Keratinocyte (primary cell): Measurements from ENCODE around the gene RYR1.

Source experiments
- CTCF ChIP-seq, 3 experiments: IDR thresholded peaks in 1 of 3; conservative IDR thresholded peaks in 1 of 3; optimal IDR thresholded peaks in 1 of 3; 2 replicates in 2 of 3; 3 replicates in 1 of 3; pipeline versions ENCODE3 to v1.5.1; 2011; ENCODE audit warnings: low read length in 3 of 3, mild to moderate bottlenecking in 3 of 3, moderate library complexity in 2 of 3, control low read depth in 1 of 3, inconsistent platforms in 1 of 3; ENCODE audit not compliant: insufficient read depth in 2 of 3; ENCODE audit errors: extremely low read depth in 1 of 3
- EZH2 ChIP-seq: IDR thresholded peaks from one replicate; pipeline ENCODE4 v1.6.1; 2012; ENCODE audit warnings: inconsistent platforms, mild to moderate bottlenecking, low read length, moderate library complexity

- no peak for TF ChIP-seq CTCF (optimal IDR thresholded peaks at IDR 0.05 in 1 of 3, IDR thresholded peaks at IDR 0.05 in 1 of 3, conservative IDR thresholded peaks at IDR 0.05 in 1 of 3; ENCODE audit: extremely low read depth in 1 of 3, insufficient read depth in 2 of 3, low read length in 3 of 3)
- TF ChIP-seq EZH2: no peak
These were observed 11.6 kb upstream of the RYR1 start for GRCh38 chr19:38421856-38422255.
